Glutamatergic neuron (in vitro differentiated cells): Measurements from ENCODE around the gene NEURL1. TPM values are rescaled to one million over a fixed set of nuclear protein-coding genes. Genes with fewer than 3 reads are reported as not detected.

Experiments used
- DNase-seq: peaks from one replicate; pipeline ENCODE4 v3.0.0; 2022
- H3K27ac Mint-ChIP-seq: one replicate; pipeline ENCODE4 v1.8.0; 2020; ENCODE audit warnings: mild to moderate bottlenecking, mixed read lengths, inconsistent platforms; ENCODE audit not compliant: unreplicated experiment
- H3K27me3 Mint-ChIP-seq: one replicate; pipeline ENCODE4 v1.8.0; 2020; ENCODE audit warnings: mild to moderate bottlenecking, moderate library complexity, mixed read lengths, inconsistent platforms; ENCODE audit not compliant: unreplicated experiment
- H3K36me3 Mint-ChIP-seq: one replicate; pipeline ENCODE4 v1.8.0; 2020; ENCODE audit warnings: mild to moderate bottlenecking, mixed read lengths, inconsistent platforms; ENCODE audit not compliant: unreplicated experiment
- H3K4me1 Mint-ChIP-seq: one replicate; pipeline ENCODE4 v1.8.0; 2020; ENCODE audit warnings: mild to moderate bottlenecking, low read depth, mixed read lengths, inconsistent platforms; ENCODE audit not compliant: unreplicated experiment
- H3K4me3 Mint-ChIP-seq: one replicate; pipeline ENCODE4 v1.8.0; 2020; ENCODE audit warnings: mild to moderate bottlenecking, mixed read lengths, inconsistent platforms; ENCODE audit not compliant: unreplicated experiment
- H3K9me3 Mint-ChIP-seq: one replicate; pipeline ENCODE4 v1.8.0; 2020; ENCODE audit warnings: mild to moderate bottlenecking, moderate library complexity, mixed read lengths, inconsistent platforms; ENCODE audit not compliant: unreplicated experiment
- total RNA-seq: library from RNA; stranded (reverse); fragmentation: NEBNext Ultra II Directional; extraction: Animal tissue kit (Norgen Biotek cat#: 25700); gene quantifications from one replicate; pipeline ENCODE4 v1.2.1, GENCODE V29; 2021; ENCODE audit not compliant: unreplicated experiment
- TF ChIP-seq, protein P1 (sequence below): fragments of 200-600 bp; sonication (generic); IDR thresholded peaks from one replicate; pipeline ENCODE4 v1.5.0; 2021; ENCODE audit not compliant: partially characterized antibody, unreplicated experiment

Gene NEURL1
- total RNA-seq, 1 donor from 2014 or later, result 3.1 TPM

DNA sequence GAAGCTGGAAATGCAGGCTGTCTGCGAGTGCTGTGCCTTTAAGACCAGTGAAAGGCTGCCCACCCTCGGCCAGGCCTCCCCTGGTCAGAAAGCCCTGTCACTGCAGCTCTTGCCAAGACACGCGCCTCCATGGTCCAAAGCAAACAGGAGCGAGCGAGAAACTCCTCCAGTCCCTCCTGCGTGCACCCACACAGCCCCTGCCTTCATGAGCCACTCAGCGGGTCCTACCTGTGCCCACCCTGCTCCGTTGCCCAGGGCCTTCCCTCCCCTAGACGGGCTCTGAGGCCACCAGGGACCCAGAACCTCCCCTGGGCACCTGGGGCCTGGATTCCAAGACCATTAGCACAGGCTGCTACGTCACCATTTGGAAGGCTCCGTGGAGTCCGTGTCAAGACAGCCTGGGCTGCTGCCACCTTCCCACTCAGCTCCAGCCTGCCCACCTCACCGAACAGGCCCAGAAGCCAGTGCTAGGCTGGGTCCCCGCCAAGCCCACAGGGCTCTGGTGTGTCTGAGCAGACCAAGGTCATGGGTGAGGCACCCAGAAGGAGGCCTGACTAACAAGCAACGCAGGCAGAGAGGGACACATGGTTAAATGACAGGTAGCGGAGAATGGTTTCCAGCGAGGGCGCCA, 144.5 kb downstream of the NEURL1 start:
- Mint-ChIP-seq H3K4me3 (no peak overlapping the region), H3K9me3 (peaks cover 3% of the 10 kb centered on the region), H3K36me3 (no peaks in the 10 kb centered on the region), H3K27ac (no peak overlapping the region), H3K27me3 (peaks cover 4% of the 10 kb centered on the region), H3K4me1 (peaks cover 23% of the 10 kb centered on the region)
- no peak for DNase-seq
- TF ChIP-seq, protein P1, sequence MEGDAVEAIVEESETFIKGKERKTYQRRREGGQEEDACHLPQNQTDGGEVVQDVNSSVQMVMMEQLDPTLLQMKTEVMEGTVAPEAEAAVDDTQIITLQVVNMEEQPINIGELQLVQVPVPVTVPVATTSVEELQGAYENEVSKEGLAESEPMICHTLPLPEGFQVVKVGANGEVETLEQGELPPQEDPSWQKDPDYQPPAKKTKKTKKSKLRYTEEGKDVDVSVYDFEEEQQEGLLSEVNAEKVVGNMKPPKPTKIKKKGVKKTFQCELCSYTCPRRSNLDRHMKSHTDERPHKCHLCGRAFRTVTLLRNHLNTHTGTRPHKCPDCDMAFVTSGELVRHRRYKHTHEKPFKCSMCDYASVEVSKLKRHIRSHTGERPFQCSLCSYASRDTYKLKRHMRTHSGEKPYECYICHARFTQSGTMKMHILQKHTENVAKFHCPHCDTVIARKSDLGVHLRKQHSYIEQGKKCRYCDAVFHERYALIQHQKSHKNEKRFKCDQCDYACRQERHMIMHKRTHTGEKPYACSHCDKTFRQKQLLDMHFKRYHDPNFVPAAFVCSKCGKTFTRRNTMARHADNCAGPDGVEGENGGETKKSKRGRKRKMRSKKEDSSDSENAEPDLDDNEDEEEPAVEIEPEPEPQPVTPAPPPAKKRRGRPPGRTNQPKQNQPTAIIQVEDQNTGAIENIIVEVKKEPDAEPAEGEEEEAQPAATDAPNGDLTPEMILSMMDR, result no peak

DNA sequence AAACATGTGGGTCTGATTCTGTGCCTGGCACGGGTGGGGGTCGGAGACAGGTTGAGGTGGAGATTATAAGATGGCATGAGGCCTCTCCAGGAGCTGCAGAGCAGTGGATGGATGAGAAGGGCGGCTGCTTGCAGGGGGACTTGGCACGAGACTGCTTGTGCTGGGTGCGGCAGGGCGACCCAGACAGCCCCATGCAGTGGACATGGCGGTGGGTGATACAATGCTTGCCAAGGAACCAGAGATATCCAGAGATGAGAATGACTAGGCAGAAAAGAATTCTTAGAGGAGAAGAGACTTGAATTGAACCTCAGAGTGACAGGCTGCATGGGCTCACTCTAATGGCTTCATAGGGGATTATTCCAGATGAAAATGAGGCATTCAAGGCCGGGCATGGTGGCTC, 145.4 kb downstream of the NEURL1 start:
- Mint-ChIP-seq H3K4me1 (peaks cover 25% of the 10 kb centered on the region), H3K9me3 (peaks cover 3% of the 10 kb centered on the region), H3K4me3 (no peak overlapping the region), H3K36me3 (peaks cover 4% of the 10 kb centered on the region), H3K27me3 (peaks cover 4% of the 10 kb centered on the region), H3K27ac (peak overlapping the region; percentile 38)
- DNase-seq, result no peak
- TF ChIP-seq, protein P1, result no peak

DNA sequence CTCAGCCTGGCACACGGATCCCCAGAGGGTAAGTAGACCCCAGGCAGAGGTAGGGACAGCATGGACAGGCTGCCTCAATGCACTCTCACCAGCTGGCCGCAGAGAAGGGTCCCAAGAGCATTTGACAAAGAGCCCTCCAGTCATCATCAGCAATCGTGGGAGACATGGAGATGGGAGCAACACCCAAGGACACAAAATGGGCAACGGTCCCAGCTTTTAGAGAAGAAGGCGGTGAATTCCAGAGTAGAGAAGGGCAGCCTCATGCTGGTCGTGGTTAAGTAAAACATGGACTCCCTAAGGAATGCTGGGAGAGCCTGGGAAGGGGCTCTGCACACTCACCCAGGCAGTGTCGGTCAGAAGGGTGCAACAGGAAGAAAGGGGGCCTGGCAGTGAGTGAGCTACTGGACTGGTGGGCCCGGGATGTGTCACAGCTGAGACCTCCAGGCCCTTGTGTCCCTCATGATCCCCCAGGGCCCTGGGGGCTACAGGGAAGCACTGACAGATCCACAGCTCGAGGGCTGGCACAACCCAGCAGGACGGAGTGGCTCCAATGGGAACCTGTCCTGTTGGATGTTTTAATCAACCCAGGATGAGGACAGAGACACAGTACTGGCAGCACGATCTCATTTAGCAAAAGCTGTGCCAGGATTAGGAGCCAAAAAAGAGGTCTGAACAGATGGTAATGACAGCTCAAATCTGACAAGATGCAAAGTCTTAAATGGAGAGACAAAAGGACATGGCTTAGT, 147.1 kb downstream of the NEURL1 start:
- peaks cover 25% of the 10 kb centered on the region for H3K4me1 Mint-ChIP-seq
- H3K9me3 Mint-ChIP-seq, result peaks cover 3% of the 10 kb centered on the region
- DNase-seq, result no peak
- H3K36me3 Mint-ChIP-seq, result peaks cover 4% of the 10 kb centered on the region
- H3K4me3 Mint-ChIP-seq, result peak overlapping the region; percentile 36
- peak overlapping the region; percentile 19 for H3K27ac Mint-ChIP-seq
- H3K27me3 Mint-ChIP-seq, result peaks cover 2% of the 10 kb centered on the region
- TF ChIP-seq, protein P1, result no peak

DNA sequence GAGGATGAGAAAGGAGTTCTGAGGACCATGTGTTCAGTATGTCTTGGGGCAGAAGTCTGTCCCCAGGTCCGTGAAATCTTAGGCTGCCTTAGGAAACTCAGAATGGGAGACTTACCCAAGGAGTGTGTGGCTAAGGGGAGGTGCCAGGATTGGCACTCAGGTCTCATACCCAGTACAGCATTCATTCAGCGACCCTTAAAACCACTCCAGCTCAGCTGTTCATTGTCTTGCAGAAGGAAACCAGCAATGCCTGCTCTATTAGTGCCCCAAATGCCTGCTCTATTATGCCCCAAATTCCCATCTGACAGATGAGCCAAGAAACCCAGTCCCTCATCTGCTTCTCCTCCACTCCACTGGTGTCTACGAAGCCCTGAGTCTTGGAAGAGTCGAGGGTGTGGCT, 147.8 kb downstream of the NEURL1 start:
- TF ChIP-seq, protein P1, result no peak
- Mint-ChIP-seq H3K36me3 (peaks cover 8% of the 10 kb centered on the region), H3K9me3 (peaks cover 3% of the 10 kb centered on the region), H3K4me3 (no peak overlapping the region), H3K27me3 (peaks cover 2% of the 10 kb centered on the region), H3K4me1 (peaks cover 23% of the 10 kb centered on the region), H3K27ac (no peak overlapping the region)
- DNase-seq, result no peak

Other genes starting within 250 kb of the NEURL1 start
- not detected for gene RPEL1, start 247.8 kb upstream of the NEURL1 start, total RNA-seq
- 625 TPM for gene INA, start 216.6 kb upstream of the NEURL1 start, total RNA-seq
- gene PCGF6, start 142.6 kb upstream of the NEURL1 start, total RNA-seq, result 7.4 TPM
- gene TAF5, start 125.7 kb upstream of the NEURL1 start, total RNA-seq, result 6.9 TPM
- 330 TPM for gene ATP5MK, start 97.2 kb upstream of the NEURL1 start, total RNA-seq
- gene PDCD11, start 97.1 kb upstream of the NEURL1 start, total RNA-seq, result 73.2 TPM
- 0.44 TPM for gene CALHM2, start 41.3 kb upstream of the NEURL1 start, total RNA-seq
- gene CALHM1, start 34.8 kb upstream of the NEURL1 start, total RNA-seq, result not detected
- gene CALHM3, start 14.5 kb upstream of the NEURL1 start, total RNA-seq, result not detected